Ishikawa (cell line): ENCODE results near the gene CLDN14.

Source experiments
- CEBPB ChIP-seq: IDR thresholded peaks from 2 replicates; pipeline ENCODE4 v1.6.1; 2012
- CREB1 ChIP-seq: IDR thresholded peaks from 2 replicates; pipeline ENCODE4 v1.6.1; 2012; ENCODE audit warnings: low read depth
- EGR1 ChIP-seq: IDR thresholded peaks from 2 replicates; pipeline ENCODE4 v1.6.1; 2012
- EP300 ChIP-seq: IDR thresholded peaks from 2 replicates; pipeline ENCODE4 v1.6.1; 2012; ENCODE audit warnings: borderline replicate concordance
- FOXM1 ChIP-seq: IDR thresholded peaks from 2 replicates; pipeline ENCODE4 v1.6.1; 2012; ENCODE audit warnings: low read depth, borderline replicate concordance
- NFIC ChIP-seq: IDR thresholded peaks from 2 replicates; pipeline ENCODE4 v1.6.1; 2012
- RAD21 ChIP-seq: IDR thresholded peaks from 2 replicates; pipeline ENCODE4 v1.6.1; 2012; ENCODE audit warnings: low read depth
- TAF1 ChIP-seq: IDR thresholded peaks from 2 replicates; pipeline ENCODE4 v1.6.1; 2012; ENCODE audit warnings: low read depth, mild to moderate bottlenecking
- TCF12 ChIP-seq: IDR thresholded peaks from 2 replicates; pipeline ENCODE4 v1.6.1; 2012; ENCODE audit warnings: low read depth
- TEAD4 ChIP-seq: IDR thresholded peaks from 2 replicates; pipeline ENCODE4 v1.6.1; 2012
- USF1 ChIP-seq: IDR thresholded peaks from 2 replicates; pipeline ENCODE4 v1.6.1; 2012
- YY1 ChIP-seq: IDR thresholded peaks from 2 replicates; pipeline ENCODE4 v1.6.1; 2012; ENCODE audit warnings: low read depth
- ZBTB7A ChIP-seq: IDR thresholded peaks from 2 replicates; pipeline ENCODE4 v1.6.1; 2012; ENCODE audit warnings: low read depth
- TF ChIP-seq, protein P1 (sequence below): IDR thresholded peaks from 2 replicates; pipeline ENCODE4 v1.6.1; 2012
- TF ChIP-seq, protein P2 (sequence below): IDR thresholded peaks from 2 replicates; pipeline ENCODE4 v1.6.1; 2012; ENCODE audit warnings: low read depth, mild to moderate bottlenecking

CLDN14 gene, protein sequence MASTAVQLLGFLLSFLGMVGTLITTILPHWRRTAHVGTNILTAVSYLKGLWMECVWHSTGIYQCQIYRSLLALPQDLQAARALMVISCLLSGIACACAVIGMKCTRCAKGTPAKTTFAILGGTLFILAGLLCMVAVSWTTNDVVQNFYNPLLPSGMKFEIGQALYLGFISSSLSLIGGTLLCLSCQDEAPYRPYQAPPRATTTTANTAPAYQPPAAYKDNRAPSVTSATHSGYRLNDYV

DNA sequence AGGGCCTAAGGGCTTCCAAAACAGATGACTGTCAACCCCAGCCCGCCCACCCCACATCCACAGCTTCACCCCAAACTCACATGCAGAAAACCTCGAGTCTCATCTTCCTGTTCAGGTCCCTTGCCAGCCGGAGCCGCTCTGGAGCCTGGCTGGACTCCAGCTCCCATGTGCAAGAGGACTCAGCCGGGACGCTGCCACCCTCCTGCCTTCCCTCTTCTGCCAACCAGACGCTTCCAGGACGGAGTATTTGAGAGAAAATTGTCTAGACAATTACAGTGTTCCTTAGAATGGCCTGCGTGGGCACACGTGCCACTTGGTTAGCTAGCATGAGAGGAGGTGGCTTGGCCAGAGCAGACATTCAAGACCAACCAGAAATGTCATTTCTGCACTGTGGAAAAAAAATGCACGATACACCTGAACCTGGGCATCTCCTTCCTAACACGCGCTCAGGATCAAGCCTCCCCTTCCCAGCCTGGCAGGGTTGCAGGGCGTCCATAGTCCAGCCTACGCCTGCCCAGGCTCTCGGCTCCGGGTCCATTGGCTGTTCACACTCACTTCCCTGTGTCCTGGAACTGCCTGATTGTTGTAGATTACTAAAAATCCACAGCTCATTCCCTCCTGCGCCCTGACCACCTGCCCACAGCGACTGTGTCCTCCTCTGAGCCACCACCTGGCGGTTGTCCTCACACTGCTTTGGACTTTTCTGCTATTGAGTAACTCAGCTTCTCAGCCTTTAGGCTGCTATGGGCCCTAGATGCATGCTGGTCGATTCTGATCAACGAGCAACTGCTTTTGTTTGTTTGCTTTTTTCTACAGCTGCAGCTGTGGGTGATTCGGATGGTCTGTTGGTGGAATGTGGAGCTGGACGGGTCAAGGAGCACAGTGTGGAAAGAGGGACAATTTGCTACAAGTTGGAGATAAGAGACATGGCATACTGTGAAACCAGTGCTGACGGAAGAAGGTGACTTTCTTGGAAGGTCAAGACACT lies at the start of gene CLDN14:
TSS of gene CLDN14 (minus strand) at position 708 of the 988 bp plus-strand sequence. CDS start 18,427 bp downstream, outside the sequence.
- TF ChIP-seq TAF1 (no peak), TCF12 (no peak), YY1 (no peak), EGR1 (no peak), FOXM1 (no peak), ZBTB7A (no peak), NFIC (no peak), TEAD4 (no peak), CREB1 (no peak), CEBPB (no peak), EP300 (no peak), RAD21 (no peak), USF1 (no peak)
- TF ChIP-seq, protein P1, sequence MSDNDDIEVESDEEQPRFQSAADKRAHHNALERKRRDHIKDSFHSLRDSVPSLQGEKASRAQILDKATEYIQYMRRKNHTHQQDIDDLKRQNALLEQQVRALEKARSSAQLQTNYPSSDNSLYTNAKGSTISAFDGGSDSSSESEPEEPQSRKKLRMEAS, result no peak
- TF ChIP-seq, protein P2, sequence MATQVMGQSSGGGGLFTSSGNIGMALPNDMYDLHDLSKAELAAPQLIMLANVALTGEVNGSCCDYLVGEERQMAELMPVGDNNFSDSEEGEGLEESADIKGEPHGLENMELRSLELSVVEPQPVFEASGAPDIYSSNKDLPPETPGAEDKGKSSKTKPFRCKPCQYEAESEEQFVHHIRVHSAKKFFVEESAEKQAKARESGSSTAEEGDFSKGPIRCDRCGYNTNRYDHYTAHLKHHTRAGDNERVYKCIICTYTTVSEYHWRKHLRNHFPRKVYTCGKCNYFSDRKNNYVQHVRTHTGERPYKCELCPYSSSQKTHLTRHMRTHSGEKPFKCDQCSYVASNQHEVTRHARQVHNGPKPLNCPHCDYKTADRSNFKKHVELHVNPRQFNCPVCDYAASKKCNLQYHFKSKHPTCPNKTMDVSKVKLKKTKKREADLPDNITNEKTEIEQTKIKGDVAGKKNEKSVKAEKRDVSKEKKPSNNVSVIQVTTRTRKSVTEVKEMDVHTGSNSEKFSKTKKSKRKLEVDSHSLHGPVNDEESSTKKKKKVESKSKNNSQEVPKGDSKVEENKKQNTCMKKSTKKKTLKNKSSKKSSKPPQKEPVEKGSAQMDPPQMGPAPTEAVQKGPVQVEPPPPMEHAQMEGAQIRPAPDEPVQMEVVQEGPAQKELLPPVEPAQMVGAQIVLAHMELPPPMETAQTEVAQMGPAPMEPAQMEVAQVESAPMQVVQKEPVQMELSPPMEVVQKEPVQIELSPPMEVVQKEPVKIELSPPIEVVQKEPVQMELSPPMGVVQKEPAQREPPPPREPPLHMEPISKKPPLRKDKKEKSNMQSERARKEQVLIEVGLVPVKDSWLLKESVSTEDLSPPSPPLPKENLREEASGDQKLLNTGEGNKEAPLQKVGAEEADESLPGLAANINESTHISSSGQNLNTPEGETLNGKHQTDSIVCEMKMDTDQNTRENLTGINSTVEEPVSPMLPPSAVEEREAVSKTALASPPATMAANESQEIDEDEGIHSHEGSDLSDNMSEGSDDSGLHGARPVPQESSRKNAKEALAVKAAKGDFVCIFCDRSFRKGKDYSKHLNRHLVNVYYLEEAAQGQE, result no peak

DNA sequence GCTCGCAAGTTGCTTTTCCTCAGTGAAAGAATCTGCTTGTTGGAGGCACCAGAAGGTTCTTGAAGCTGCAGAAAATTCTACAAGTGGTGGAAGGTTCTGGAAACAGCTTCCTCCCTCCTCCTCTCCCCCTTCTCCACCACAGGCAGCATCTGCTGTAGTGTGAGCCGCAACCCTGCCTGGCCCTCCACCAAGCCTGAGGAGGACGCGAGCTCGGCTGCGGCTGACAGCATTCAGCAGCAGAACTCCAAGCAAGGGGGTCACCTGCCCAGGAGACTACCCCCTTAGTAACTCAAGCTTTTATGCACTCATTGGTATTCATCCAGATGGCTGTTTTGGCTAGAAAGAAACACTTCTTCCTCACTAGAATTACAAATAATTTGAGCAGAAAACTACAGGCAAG lies 48.8 kb upstream of the CLDN14 start:
- TF ChIP-seq, protein P2, result no peak
- TF ChIP-seq EGR1, result no peak
- no peak for TF ChIP-seq USF1
- TF ChIP-seq, protein P1, result no peak
- no peak for TF ChIP-seq FOXM1
- no peak for TF ChIP-seq NFIC
- TF ChIP-seq TCF12, result no peak
- TF ChIP-seq CEBPB, result no peak
- no peak for TF ChIP-seq TEAD4
- TF ChIP-seq EP300, result no peak
- no peak for TF ChIP-seq YY1
- no peak for TF ChIP-seq RAD21
- no peak for TF ChIP-seq ZBTB7A
- no peak for TF ChIP-seq TAF1
- no peak for TF ChIP-seq CREB1

GRCh38 chr21:36527317-36527716 lies 47.4 kb upstream of the CLDN14 start:
- TF ChIP-seq, protein P1, result no peak
- TF ChIP-seq EP300 (no peak), EGR1 (no peak), TAF1 (no peak), NFIC (no peak), CREB1 (no peak), FOXM1 (no peak), RAD21 (no peak), ZBTB7A (no peak), YY1 (no peak), USF1 (no peak), TCF12 (no peak), CEBPB (no peak), TEAD4 (no peak)
- TF ChIP-seq, protein P2, result no peak
